GM08714 (cell line): Measurements from ENCODE around the gene LSM4.

Source experiments
- H3K4me3 ChIP-seq: fragments of 200-500 bp; sonication (Bioruptor generic); 2 replicates; pipeline ENCODE4 v1.5.1; 2014; ENCODE audit warnings: mild to moderate bottlenecking, low read length, inconsistent platforms
- ZNF274 ChIP-seq: IDR thresholded peaks from 2 replicates; pipeline ENCODE4 v1.6.1; 2012; ENCODE audit warnings: mild to moderate bottlenecking, low read depth, low read length

Gene LSM4

GRCh38 chr19:18284712-18285360 lies 38.0 kb downstream of the LSM4 start:
- H3K4me3 ChIP-seq = no peak overlapping the region
- TF ChIP-seq ZNF274 = no peak

DNA sequence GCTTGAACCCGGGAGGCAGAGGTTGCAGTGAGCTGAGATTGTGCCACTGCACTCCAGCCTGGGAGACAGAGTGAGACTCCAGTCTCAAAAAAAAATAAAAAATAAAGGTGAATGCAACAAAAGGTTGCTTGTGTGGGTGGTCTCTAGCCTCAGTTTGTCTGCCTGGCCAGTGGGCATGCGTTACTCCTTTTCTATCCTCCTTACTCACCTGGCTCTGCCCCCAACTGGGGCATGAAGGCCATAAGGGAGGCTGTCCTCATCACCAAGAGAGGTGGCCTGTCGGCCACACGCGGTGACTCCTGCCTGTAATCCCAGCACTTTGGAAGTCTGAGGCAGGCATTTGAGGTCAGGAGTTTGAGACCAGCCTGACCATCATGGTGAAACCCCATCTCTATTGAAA lies 39.5 kb downstream of the LSM4 start:
- TF ChIP-seq ZNF274 = no peak
- no peak overlapping the region for H3K4me3 ChIP-seq

- H3K4me3 ChIP-seq = no peak overlapping the region; the same call in 1 of the 2 replicates
- no peak for TF ChIP-seq ZNF274
These were observed 40.1 kb downstream of the LSM4 start for GRCh38 chr19:18282788-18283141.

- H3K4me3 ChIP-seq = peak overlapping the region; percentile 52; the same call in 1 of the 2 replicates
- no peak for TF ChIP-seq ZNF274
These were observed 40.7 kb downstream of the LSM4 start for GRCh38 chr19:18282021-18282787.

DNA sequence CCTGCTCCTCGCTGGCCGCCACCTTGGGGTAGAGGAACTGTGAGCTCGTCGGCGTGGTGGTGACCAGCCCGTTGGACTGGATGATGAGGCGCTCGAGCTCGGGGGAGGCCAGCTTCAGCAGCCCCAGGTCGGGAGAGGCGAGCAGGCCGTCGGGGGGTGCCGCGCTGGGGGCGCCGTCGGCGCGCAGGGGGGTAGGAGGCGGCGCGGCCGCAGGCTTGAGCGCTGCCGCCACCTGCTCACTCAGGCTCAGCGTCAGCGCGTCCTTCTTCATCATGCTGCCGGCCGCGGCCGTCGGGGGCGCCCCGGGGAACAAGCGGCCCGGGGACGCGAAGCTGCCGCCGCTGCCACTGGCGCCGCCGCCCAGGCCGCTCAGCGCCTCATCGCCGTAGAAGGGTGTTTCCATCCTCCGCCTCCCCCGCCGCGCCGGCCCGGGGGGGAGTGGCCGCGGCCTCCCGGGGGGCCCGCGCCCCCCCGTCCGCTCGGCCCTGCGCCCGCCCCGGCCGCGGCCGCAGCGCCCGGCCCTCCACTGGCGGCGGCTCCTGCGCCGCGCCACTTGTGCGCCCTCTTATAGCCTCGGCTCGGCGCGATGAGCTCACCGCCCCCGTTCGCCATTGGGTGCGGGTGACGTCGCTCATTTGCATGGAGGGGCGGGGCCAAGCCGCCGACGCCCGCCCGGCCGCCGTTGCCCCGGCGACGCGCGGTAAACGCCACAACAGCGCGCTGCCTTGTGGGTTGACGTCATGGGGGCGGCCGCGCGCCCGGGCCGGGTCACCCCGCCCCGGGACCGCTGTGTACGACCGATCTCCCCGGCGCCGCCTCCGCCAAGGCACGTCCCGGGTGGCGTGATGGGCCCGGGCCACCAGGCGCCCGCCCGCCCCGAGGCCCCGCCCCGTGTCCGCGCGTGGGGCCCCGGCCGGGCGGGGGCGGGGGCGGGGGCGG lies 41.5 kb downstream of the LSM4 start, which contains the start of gene JUND:
TSS of gene JUND (minus strand) at position 541 of the 939 bp plus-strand sequence. CDS start at position 403, 138 bp downstream.
- peak within 1 kb of the TSS; percentile 90 for H3K4me3 ChIP-seq
- TF ChIP-seq ZNF274 = no peak

GRCh38 chr19:18280247-18281081 lies 42.4 kb downstream of the LSM4 start:
- peak overlapping the region; percentile 90 for H3K4me3 ChIP-seq
- TF ChIP-seq ZNF274 = no peak

- peak overlapping the region; percentile 90 for H3K4me3 ChIP-seq
- no peak for TF ChIP-seq ZNF274
These were observed 43.2 kb downstream of the LSM4 start for GRCh38 chr19:18279516-18280246.

GRCh38 chr19:18279266-18279515 lies 43.7 kb downstream of the LSM4 start:
- peak overlapping the region; percentile 61 for H3K4me3 ChIP-seq
- no peak for TF ChIP-seq ZNF274

DNA sequence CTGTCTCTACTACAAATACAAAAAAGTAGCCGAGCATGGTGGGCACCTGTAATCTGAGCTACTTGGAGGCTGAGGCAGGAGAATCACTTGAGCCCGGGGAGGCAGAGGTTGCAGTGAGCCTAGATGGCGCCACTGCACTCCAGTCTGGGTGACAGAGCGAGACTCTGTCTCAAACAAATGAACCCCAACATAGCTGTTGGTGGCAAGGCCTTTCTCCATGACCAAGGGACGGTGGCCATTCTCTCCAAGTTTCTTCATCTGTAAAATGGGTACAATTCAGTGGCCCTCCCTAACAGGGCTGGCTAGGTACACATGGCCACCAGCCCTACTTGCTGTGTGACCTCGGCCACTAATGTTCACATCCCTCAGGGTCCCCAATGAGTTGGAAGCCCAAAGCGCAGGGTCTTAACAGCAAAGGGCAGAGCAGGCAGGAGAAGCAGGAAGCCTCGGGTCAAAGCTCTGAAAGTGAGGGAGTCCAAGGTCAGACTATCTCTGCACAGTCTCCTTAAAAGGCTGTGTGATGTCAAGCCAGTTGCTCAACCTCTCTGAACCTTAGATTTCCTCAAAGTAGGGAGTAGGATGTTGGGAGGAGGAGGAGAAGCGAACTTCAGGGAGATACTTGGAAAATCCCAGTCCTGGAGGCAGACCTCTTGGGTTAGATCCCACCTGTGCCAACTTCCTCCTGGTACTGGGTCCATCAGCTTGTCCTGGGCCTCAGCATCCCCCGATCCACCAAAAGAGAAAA lies 44.2 kb downstream of the LSM4 start:
- H3K4me3 ChIP-seq = peak overlapping the region; percentile 61
- TF ChIP-seq ZNF274 = no peak

- H3K4me3 ChIP-seq = no peak overlapping the region
- no peak for TF ChIP-seq ZNF274
These were observed 48.0 kb downstream of the LSM4 start for GRCh38 chr19:18274781-18275356.

DNA sequence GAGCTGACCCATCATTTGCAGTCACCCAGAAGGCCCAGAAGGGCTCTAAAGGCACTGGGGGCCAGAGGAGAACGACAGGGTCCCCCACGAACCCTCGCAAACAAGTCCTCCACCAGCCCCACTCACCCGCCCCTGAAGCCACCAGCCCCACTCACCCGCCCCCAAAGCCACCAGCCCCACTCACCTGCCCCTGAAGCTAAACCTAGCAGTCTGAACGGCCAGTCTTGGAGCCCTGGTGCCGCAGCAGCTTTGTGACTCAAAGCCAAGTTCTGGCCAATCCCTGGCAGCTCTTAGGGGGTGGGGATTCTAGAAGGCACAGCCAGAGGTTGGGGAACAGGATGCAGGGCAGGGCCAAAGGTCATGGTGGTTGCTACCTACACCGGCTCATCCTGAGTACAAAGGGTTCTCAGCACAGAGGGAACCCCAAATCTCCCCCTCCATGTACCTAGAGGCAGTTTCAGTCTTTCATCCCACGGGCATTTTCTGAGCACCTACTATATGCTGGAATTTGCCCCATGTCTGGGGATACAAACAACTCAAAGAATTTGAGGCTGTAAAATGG lies 48.6 kb downstream of the LSM4 start, which contains the start of gene IQCN:
TSS of gene IQCN (minus strand) at position 234 of the 562 bp plus-strand sequence. CDS start 4,974 bp downstream, outside the sequence.
- TF ChIP-seq ZNF274 = no peak

More for the DNA sequence above, 48.6 kb downstream of the LSM4 start, which contains the start of gene IQCN:
- H3K4me3 ChIP-seq = no peak within 1 kb of the TSS
